ENCODE results near the gene TNFSF10.

- TF ChIP-seq CTCF (IDR thresholded peaks at IDR 0.05): no peak
- TF ChIP-seq POLR2A (IDR thresholded peaks at IDR 0.05): no peak
- no peak for TF ChIP-seq EP300 (IDR thresholded peaks at IDR 0.05)
Measured at GRCh38 chr3:172551874-172552273, 28.6 kb upstream of the TNFSF10 start.
